HG02884 (cell line): ENCODE results near the gene GM2A.
"Not testable (repeated sequence)": the region's sequence is repeated elsewhere in the genome, so short reads cannot be mapped to it uniquely, and the experiment has no call there.

Experiments
- ATAC-seq: cut with Tn5 transposase; IDR thresholded peaks from one replicate; pipeline ENCODE4 v1.9.1; 2021; ENCODE audit warnings: mild to moderate bottlenecking, moderate library complexity; ENCODE audit not compliant: unreplicated experiment

Gene GM2A

GRCh38 chr5:151227918-151228447 is 25.0 kb upstream of the GM2A start:
- ATAC-seq, result no peak

GRCh38 chr5:151228986-151229385 is 24.0 kb upstream of the GM2A start:
- ATAC-seq, result no peak

- no peak for ATAC-seq
Measured at GRCh38 chr5:151230048-151230680, 22.8 kb upstream of the GM2A start.

- no peak for ATAC-seq
Measured at GRCh38 chr5:151231359-151231758, 21.6 kb upstream of the GM2A start.

- ATAC-seq, result peak; percentile 43
Measured at GRCh38 chr5:151233616-151234085, 19.3 kb upstream of the GM2A start.

GRCh38 chr5:151234476-151235238 is 18.3 kb upstream of the GM2A start:
- ATAC-seq, result peak; percentile 71

GRCh38 chr5:151235239-151235571 is 17.8 kb upstream of the GM2A start:
- ATAC-seq, result not testable (repeated sequence)

- no peak for ATAC-seq
Measured at GRCh38 chr5:151236888-151237287, 16.1 kb upstream of the GM2A start.

- ATAC-seq, result no peak
Measured at GRCh38 chr5:151237685-151238084, 15.3 kb upstream of the GM2A start.

- ATAC-seq, result peak; percentile 27
Measured at GRCh38 chr5:151238303-151238741, 14.7 kb upstream of the GM2A start.

- peak; percentile 34 for ATAC-seq
Measured at GRCh38 chr5:151239237-151239861, 13.6 kb upstream of the GM2A start.

GRCh38 chr5:151240268-151240835 is 12.6 kb upstream of the GM2A start:
- ATAC-seq, result not testable (repeated sequence)

GRCh38 chr5:151240924-151241635 is 11.9 kb upstream of the GM2A start:
- peak; percentile 43 for ATAC-seq

- no peak for ATAC-seq
Measured at GRCh38 chr5:151243127-151243526, 9.9 kb upstream of the GM2A start.

- ATAC-seq, result no peak
Measured at GRCh38 chr5:151243564-151243963, 9.4 kb upstream of the GM2A start.

- no peak for ATAC-seq
Measured at GRCh38 chr5:151244206-151244605, 8.8 kb upstream of the GM2A start.

GRCh38 chr5:151245680-151246219 is 7.2 kb upstream of the GM2A start:
- ATAC-seq, result no peak

GRCh38 chr5:151248651-151249050 is 4.3 kb upstream of the GM2A start:
- no peak for ATAC-seq

GRCh38 chr5:151249281-151249680 is 3.7 kb upstream of the GM2A start:
- no peak for ATAC-seq

GRCh38 chr5:151250346-151251000 is 2.5 kb upstream of the GM2A start:
- no peak for ATAC-seq
